ENCODE results near the gene COLEC11.
"Not testable (repeated sequence)": the region's sequence is repeated elsewhere in the genome, so short reads cannot be mapped to it uniquely, and the experiment has no call there.

Gene COLEC11

DNA sequence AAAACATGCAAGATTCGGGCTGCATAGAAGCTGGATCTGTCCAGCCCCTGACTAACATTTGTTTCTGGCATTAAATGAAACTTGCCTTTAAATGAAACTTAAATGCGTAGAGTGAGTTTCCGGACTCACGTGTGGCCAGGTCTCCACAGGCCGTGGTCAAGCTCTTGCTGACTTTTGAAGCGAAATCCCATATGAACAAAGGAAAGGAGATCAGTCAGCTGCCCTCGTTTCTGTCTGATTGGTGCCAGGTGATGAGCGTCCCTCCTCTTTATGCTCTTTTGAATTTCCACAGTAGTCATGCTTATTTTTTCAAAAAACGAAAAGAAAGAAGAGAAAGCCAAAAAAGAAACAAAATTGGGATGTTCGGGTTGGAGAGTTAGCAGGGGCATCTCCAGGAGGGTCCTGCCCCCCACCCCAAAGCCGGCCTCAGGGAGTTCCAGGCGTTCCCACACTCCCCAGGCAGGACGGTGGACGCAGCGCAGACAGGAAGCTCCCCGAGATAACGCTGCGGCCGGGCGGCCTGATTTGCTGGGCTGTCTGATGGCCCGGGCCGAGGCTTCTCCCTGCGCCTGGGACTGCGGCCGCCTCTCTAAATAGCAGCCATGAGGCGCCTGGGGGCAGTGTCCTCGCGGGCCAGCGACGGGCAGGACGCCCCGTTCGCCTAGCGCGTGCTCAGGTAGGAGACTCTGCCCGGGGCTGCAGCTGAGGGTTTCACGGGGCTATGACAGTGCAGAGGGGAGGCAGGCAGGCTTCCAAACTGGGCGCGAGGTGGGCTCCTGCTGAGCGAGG lies at the start of gene COLEC11:
COLEC11 (plus strand) TSS at position 620 of the 789 bp plus-strand sequence. CDS start 9,229 bp downstream, outside the sequence.
- no peak for DNase-seq

DNA sequence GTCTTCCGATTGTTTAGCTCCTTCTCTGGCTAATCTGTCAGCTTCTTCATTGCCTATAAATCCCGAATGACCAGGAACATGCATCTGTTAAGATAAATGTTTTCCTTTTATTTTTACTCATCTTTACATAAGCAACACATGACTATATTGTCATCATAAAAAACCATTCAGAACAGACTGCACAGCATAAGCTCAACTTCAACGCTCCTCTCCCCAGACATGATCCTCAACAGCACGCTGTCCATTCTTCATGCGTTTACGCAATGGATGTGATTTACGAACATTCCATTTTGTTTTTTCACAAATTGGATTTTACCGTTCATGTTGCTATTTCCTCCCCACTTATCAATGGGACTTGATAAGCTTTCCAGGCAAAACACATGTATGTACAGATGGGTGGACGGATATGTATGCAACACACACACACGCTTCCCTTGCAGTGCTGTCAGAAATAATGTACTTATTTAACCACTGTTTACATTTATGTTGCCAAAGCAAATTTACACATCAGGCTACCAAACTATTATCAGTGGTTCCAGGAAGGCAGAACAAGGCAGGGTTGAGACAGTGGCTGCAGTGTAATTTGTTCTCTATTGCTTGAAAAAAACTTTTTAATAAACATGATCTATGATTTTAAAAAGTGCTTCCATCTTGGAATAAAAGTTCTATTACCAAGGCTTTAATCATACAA lies 49.0 kb upstream of the COLEC11 start:
- DNase-seq = no peak

DNA sequence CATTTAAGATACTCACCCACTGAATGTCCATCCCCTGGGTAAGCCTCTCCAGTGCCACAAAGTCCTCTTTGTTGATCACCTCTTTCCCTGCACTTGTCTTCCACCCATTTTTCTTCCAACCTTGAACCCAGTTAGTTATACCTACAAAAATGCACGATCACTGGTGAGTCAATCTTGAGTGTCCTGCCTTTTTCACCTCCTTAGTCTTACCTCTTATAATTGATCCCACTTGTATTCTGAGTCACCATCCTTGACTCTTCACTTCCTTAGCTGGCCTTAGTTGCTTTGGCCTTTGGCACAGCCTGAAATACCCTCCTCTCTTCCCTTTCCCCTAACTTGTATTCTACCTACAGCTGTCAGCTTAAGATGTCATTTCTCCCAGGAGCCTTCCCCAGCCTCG lies 47.0 kb upstream of the COLEC11 start:
- no peak for DNase-seq

DNA sequence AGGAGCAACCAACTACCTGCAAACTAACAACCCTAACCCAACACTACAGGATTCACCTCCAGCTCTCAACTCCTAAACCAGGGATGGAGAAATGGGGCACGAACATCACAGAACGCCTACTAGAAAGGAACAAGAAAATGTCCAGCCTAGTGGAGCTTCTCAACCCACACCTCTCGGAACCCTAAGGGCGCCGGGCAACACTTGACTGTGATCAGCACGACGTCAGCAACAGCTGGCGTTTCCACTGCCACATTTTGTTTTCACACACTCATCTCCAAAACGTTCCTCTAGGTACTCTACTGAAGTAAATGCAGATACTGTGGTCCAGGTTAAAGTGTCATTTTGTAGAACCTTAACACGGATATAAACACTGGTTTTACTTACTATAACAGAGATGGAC lies 41.0 kb upstream of the COLEC11 start:
- DNase-seq = no peak

DNA sequence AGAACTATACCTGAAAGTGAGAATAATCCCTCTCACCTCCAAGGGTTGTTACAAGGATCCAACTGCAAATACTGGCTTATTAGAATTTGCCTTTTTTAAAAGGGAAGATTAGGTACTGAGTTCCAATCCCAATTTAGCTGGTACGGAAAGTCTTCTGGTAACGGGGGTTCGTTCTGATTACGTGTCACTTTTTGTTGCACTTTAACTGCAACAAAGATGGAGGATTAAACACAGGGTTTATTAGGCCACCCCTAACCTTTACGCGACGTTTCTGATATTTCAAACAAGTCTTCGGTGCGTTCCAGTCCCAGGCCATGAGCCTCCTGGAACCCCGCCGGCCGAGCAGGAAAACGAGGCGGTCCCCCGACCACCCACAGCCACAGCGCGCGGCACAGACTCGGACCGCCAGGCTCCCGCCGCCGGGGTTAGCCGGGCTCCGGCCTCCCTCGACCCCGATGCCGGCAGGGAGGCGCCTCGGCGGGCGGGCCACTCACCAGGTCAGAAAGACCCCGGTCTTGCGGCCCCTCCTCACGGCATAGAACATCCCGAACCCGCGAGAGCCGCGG lies 37.2 kb upstream of the COLEC11 start:
- peak in 1 of 2 donors; percentile 21 for DNase-seq

DNA sequence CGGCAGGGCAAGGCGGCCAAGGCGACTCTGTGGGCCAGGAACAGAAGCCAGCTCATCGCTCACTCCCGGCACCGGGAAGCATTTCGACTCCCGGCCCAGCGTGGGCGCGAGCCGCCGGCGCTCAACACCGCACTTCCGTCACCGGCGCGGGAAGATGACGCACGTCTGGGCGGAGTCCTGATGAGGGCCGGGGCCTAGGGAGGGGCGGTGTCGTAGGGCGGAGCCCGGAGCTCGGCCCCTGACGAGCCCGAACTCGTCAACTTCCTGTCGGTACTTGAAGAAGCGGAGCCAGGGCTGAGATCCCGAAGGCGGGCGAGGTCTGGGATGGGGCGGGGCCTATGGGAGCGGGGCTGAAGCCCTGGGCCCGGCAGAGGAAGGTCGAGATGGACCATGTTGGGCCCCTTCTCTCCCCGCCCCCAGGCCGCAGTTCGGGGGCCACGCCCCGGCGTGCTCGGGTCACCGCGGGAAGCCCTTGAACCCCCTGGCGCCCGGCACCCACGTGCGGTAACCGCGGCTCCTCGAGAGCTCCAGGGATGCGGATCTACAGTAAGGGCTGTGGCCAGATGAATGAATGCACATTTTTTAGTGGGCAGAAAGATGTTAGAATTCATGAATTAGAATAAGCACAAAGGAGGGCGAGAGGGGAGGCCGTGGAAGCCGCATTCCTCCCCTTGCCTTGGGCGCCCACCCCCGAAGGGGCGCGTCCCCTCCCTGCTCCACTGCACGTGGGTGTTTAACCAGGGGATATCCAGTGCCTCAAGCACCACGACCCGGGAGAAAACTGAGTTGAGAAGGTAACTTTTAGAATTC lies 36.5 kb upstream of the COLEC11 start, which contains the start of gene RNASEH1:
RNASEH1 (minus strand) TSS at position 129 of the 810 bp plus-strand sequence; CDS start at position 56, 73 bp downstream.
- DNase-seq = peak; percentile 96 to 97

DNA sequence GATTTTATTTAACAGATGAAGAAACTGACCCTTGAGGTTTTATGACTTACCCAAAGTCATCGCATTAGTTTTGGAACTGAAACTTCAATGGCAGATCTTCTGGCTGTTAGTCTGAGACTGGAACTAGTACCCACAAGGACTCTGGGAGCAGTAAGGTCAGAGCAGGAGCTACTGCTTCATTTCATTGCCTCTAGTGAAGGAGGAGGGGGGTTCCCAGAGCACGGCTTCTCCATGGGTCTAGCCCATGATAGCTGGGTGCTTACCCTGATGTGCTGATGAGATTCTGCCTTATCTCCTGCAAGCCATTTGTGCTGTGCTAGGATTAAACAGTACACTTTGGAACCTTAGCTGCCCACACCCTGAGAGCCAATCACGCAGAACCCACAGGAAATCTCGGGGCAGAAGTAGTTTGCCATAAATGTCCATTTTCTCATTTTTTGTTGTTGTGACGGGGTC lies 31.4 kb upstream of the COLEC11 start:
- no peak for DNase-seq

DNA sequence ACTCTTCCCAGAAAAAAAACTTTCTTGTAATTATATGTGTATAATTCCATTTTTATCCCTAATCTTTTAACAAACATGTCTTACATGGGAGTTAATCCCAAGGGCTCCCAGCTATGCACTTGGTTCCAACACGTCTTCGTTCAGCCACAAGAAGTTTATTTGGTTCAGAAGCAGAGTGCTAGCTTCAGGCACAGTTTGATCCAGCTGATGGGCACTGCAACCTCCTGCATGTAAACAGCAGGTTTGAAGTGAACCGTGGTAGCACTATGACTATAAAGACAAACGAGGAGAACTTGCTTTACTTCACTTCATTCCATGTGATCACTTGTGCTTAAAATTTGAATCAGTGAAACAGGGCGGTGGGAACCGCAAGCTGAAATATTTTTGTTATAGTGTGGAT lies 29.8 kb upstream of the COLEC11 start:
- no peak for DNase-seq

DNA sequence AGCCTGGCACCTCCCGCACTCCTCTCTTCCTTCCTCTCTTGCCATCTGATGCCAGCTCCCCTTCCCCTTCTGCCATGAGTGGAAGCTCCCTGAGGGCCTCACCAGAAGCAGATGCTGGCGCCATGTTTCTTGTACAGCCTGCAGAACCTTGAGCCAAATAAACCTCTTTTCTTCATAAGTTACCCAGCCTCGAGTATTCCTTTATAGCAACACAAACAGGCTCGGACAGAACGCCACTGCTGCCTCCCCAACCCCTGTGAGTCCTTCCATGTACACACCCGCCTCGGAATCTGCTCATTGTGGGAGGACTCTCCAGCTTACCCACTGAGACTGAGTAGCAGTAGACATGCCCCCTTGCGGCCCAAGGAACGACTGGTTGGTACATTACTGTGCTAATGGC lies 28.1 kb upstream of the COLEC11 start:
- no peak for DNase-seq

DNA sequence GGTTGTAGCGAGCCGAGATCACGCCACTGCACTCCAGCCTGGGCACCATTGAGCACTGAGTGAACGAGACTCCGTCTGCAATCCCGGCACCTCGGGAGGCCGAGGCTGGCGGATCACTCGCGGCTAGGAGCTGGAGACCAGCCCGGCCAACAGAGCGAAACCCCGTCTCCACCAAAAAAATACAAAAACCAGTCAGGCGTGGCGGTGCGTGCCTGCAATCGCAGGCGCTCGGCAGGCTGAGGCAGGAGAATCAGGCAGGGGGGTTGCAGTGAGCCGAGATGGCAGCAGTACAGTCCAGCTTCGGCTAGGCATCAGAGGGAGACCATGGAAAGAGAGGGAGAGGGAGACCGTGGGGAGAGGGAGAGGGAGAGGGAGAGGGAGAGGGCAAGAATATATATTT lies 25.3 kb upstream of the COLEC11 start:
- DNase-seq = not testable (repeated sequence)

DNA sequence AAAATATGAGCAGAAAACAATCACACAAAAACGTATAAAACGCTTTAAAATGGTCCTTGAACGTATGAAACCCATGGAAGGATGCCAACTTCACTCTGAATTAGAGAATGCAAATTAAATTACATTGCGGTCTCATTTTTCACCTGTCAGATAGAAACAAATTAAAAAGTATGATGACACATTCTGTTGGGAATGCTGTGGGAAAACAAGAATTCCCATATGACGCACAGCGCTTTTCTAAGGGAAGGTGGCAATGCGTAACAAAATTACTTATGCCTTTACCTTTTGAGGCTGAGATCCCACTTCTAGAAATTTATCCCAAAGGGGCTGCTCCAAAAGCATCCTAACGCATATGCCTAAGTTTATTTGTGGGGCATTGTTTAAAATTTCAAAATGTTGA lies 23.6 kb upstream of the COLEC11 start:
- DNase-seq = no peak

DNA sequence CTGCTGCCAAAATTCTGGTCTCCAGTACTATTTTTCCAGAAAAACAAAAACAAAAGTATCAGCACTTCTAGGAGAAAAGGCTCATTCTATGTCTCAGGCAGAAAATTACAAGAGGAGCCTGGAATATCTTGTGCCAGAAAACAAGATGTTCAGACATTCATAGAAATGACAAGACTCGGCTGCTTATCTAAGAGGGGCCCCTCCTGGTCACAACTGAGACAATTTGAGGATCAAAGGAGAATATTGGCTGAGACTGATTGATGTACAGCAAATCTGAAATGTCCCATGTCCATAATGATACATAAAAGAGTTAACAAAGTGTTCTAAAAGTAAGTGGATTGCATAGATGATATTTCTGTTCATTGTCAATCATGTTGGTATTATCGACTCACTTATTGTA lies 22.3 kb upstream of the COLEC11 start:
- DNase-seq = no peak

DNA sequence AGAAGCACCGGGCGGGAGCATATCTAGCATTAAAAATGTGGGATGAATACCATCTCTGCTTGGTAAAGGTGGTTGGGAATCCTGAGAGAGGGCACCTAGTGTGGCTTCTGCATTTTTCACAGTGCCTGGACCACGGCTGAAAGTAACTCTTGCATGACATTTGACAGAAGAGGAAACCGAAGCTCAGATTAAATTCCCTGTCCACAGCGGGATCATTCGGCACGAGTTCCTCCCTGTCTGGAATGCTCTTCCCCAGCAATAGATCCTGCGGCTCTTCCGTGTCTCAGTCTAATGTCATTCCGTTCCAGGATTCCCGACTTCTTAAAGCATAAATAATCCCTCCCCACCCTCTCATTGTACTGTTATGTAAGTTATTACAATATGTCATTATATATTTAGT lies 20.8 kb upstream of the COLEC11 start:
- DNase-seq = no peak

DNA sequence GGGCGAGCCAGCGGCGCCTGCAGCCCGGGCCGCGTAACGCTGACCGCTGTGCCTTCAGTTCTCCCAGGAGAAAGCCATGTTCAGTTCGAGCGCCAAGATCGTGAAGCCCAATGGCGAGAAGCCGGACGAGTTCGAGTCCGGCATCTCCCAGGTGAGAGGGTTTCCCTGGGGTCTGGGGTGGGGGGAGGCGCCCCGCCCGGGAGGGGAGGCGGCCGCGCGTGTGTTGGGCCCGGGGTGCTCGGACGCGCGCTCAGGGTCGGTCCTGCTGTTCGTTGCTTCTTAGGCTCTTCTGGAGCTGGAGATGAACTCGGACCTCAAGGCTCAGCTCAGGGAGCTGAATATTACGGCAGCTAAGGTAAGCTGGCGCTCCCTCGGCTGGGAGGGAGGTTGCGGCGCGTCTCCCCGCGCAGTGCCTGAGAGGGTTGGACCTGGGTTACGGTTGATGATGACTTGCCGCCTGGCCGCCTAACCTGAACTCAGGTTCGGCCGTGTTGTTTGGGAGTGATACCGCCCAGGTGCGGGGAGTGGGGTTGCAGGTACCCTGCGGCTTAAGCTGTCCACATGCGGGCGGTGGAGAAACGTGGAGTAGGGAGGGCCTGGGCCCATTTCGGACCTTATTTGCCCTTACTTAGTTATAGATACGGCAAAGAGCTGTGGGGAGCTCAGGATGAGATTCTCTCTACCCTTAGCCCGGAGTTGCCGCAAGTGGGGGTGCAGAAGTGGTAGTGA lies 19.2 kb upstream of the COLEC11 start:
- peak; percentile 13 to 26 for DNase-seq

DNA sequence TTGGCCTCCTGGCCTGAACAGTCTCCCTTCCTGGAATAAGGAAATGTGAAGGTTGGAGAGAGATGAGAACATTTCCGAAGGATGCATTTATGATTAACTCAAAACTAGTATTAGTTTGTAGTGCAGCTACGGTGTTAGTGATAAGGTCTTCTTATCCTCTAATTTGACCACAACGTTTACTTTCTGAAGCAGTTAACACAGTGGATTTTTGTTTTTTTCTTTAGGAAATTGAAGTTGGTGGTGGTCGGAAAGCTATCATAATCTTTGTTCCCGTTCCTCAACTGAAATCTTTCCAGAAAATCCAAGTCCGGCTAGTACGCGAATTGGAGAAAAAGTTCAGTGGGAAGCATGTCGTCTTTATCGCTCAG lies 18.7 kb upstream of the COLEC11 start:
- DNase-seq = not testable (repeated sequence)

DNA sequence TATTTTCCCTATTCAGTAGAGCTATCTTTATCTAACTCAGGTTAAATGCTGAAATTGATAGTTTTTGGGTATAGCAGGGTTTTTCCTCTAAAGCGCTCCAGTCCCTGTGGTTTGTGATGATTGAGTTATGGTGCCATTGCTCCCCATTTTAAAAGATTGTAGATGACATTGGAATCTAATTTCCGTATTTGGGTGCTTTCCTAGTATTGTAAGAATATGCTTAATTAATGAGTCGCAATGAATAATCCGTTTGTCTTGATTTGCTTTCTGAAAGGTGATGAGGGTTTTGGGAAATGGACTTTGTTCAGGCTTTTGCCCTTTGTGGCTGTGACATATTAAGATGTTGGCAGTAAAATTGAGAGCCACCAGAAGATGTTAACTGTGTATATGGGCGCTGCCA lies 15.9 kb upstream of the COLEC11 start:
- no peak for DNase-seq

DNA sequence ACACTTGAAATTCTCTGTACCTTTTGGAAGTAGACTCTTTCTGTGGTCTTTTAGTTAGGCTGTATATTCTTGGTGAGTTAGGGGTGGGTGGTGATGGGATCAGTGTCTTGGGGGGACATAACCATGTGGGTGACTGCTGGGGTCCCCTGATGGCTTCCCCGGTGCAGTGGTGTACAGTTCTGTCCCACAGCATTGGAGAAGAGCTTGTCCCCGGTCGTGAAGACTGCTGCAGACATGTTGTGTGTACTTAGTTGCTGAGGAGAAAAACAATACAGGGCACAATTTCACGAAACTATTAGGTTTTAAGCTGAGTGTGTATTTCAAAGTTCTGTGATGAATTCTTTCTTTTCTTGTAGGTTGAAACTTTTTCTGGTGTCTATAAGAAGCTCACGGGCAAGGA lies 14.5 kb upstream of the COLEC11 start:
- no peak for DNase-seq

DNA sequence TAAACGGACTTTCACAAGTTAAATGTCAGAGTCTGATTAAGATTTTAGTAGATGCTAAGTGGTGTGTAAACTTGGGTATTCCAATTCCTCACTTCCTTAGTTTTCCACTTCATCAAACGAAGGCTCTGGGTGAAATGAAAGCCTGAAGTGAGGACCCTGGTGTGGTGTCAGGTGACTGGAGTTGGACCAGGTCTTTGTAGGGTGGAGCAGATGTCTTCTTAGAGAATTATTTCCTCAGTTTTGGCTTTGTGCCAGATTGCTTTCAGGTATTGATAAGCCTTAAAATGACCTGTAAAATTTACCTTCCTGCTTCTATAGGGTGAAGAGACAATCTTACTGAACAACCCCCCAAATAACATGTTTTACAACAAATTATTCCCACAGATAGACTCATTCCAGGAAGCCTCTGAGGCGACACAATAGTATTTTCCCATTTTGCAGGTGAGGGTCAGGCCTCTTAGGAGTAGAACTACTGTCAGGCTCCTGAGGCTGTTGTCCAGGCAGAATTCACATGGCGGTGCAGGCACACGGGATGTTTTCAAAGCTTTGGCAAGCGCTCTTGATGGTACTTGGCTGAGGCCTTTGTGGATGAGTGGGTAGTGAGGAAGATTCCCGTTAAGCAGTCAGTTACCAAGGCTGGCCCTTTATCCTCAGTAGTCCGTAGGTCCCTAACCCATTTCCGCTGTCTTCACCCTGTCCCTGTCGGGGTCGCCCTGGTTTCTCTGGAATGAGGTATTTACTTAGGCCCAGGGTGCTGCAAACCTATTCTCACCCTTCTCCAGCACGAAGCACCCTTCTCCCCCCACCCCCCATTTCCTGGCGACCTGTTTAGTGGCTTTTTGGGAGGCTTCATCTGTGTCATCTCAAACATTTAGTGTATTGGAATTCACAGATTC lies 13.3 kb upstream of the COLEC11 start:
- no peak for DNase-seq

DNA sequence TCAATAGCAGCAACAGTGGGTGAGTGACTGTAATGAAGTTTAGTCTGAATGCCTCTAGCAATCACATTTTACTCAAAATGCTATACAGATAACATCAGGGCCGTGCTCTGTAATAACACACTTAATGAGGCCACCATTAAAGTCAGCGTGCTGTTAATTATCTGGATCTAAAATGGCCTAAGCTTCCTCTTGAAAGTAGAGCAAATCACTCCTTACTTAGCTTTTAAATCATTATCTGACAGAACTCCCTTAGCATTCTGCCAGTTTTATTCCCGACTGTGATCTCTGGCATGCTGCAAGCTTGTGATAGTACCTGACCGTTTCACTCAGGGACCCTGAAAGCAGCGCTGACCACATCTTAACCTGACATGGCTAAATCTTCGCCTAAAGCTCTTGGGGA lies 10.8 kb upstream of the COLEC11 start:
- DNase-seq = no peak

DNA sequence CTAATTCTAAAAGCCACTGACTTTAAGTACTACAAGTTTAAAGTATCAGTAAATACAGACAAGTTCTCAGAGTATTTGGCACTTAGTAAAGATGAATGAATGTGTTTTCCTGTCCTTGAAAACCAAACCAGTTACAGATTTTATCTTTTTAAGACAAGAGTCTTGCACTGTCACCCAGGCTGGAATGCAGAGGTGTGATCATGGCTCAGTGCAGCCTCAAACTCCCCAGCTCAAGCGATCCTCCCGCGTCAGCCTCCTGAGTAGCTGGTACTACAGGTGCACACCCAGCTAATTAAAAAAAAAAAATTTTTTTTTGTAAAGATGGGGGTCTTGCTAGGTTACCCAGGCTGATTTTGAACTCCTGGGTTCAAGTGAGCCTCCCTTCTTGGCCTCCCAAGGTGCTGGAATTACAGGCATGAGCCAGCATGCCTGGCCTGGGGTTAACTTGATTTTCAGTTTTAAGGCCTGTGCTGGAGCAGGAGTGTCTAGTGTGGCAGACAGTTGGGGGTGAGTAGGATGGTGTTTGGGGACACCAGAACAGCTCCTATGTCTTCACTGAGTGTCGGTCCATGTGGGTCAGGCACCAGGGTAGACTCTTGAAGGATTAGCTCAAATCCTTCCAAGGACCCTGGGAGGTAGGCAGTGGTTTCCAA lies 10.2 kb upstream of the COLEC11 start:
- DNase-seq = no peak
